ENCODE data around the gene TENM4.

The TENM4 gene

DNA sequence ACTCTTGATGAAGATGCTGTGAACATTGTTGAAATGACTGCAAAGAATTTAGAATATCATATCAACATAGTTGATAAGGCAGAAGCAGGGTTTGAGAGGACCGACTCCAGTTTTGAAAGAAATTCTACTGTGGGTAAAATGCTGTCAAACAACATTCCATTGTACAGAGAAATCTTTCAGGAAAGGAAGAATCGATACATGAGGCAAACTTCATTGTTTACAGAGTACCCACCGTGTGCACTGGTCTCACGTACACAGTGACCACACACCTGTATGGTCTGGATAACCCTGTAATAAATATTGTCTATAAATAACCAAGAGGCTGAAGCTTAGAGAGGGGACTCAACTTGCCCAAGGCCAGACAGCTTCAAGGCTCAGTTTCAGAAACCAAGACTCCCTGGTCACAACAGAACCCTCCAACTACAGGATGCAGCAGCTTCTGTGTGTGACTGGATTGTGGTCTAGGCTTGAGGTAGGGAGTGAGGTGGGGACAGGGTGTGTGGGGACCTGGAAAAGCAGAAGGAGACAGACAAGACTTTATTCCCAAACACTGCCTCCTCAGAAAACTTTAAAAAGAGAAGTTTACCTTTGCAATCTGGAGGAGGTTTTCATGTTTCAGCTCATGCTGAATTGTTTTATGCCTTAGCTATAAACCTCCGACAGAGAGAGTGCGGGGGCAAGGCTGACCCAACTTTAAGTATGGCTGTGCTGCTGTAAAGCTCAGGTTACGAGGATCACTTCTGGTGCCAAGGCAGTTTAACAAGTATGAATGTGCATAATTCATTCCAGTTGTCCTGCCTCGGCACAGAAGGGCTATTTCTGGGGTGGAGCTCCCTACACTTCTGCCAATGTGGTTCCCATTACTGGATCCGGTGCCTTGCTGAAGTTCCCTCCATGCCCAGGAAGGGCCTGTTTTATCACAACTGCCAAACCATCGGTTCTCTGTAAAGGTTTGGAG lies 493.6 kb downstream of the TENM4 start:
- Histone ChIP-seq H3K27ac (no peak overlapping the region), H3K27me3 (no peaks in the 10 kb centered on the region), H3K36me3 (no peaks in the 10 kb centered on the region), H3K4me3 (no peak overlapping the region), H3K4me1 (no peaks in the 10 kb centered on the region), H3K9me3 (peaks cover 0 to 6% (median 0%) of the 10 kb centered on the region in 3 donors)
- DNase-seq, result no peak
- intact Hi-C loops (cut with DNase I; ENCODE audit: low total_unique reads), result no loop called here
- TF ChIP-seq, protein P1, sequence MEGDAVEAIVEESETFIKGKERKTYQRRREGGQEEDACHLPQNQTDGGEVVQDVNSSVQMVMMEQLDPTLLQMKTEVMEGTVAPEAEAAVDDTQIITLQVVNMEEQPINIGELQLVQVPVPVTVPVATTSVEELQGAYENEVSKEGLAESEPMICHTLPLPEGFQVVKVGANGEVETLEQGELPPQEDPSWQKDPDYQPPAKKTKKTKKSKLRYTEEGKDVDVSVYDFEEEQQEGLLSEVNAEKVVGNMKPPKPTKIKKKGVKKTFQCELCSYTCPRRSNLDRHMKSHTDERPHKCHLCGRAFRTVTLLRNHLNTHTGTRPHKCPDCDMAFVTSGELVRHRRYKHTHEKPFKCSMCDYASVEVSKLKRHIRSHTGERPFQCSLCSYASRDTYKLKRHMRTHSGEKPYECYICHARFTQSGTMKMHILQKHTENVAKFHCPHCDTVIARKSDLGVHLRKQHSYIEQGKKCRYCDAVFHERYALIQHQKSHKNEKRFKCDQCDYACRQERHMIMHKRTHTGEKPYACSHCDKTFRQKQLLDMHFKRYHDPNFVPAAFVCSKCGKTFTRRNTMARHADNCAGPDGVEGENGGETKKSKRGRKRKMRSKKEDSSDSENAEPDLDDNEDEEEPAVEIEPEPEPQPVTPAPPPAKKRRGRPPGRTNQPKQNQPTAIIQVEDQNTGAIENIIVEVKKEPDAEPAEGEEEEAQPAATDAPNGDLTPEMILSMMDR (IDR thresholded peaks at IDR 0.05), result no peak

DNA sequence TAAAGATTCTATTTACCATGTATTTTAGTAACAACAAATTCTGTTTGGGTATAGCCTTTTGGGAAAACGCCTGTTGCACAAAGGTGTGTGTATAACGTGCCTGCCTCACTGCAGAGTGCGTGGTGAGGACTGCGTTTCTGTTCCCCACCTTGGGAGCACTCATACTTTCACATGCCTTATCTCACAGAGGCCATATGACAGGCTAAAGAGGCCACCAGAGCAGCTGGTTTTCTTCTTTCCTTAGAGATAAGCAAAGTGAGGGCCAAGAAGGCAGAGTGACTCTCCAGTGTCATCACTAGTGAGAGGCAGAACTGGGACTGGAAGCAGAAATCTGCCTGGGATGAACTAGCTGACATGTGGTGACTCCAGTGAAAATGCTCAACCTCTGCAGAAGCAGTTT lies 497.0 kb downstream of the TENM4 start:
- H3K9me3 ChIP-seq, result peaks cover 0 to 6% (median 0%) of the 10 kb centered on the region in 3 donors
- H3K36me3 ChIP-seq, result no peaks in the 10 kb centered on the region
- no peak overlapping the region for H3K4me3 ChIP-seq
- no peak for DNase-seq
- no peaks in the 10 kb centered on the region for H3K27me3 ChIP-seq
- no peaks in the 10 kb centered on the region for H3K4me1 ChIP-seq
- TF ChIP-seq, protein P1 (IDR thresholded peaks at IDR 0.05), result no peak
- H3K27ac ChIP-seq, result no peak overlapping the region
- intact Hi-C loops (cut with DNase I; ENCODE audit: low total_unique reads), result no loop called here

DNA sequence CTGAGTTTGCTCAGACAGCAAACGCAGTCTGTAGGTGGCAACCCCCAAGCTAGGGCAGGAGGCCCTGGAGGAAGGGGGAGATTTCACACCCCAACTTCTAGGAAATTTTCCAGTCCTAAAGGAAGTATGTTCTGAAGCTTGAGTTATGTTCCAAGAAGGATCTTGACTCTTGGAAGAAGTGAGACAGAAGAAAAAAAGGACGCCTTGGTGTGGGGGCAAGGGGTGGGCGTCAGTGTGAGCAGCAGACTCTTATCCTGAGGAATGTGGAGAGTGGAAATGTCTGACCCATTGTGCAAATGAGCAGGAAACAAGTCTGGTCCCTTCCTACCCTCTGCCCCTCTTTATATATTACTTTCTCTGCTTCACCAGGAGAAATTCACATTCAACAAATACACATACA lies 497.7 kb downstream of the TENM4 start:
- TF ChIP-seq, protein P1 (IDR thresholded peaks at IDR 0.05), result no peak
- H3K4me1 ChIP-seq, result no peaks in the 10 kb centered on the region
- intact Hi-C loops (cut with DNase I; ENCODE audit: low total_unique reads), result no loop called here

DNA sequence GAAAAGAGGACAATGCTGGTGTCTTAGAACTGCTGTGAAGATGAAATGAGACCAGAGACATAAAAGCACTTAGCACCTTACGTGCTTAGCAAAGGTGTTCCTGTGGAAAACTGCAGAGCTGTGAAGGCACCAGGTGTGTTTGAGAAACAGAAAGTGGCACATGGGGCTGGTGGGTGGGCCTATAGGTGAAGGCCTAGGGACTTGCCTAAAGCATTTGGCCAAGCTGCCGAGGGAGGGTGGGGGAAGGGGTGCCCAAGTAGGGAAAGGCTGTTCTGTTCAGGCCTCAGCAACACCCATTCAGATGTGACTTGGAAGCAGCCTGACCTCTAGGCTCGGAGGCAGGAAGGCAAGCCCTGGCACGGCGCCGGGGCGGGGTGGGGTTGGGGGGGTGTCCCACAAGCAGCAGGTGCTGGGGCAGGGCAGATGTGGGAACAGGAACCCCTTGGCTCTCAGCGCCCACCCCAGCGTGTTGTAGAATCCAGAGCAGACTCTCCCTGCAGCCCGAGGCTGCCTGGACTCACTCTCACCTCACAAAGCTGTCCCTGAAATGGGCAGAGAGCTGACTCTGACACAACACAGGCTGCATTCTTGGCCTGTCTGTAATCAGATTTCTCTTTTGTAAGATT lies 499.5 kb downstream of the TENM4 start:
- H3K27ac ChIP-seq, result no peak overlapping the region
- H3K9me3 ChIP-seq, result peaks cover 0 to 6% (median 0%) of the 10 kb centered on the region in 3 donors
- TF ChIP-seq, protein P1 (IDR thresholded peaks at IDR 0.05), result no peak
- H3K4me3 ChIP-seq, result no peak overlapping the region
- intact Hi-C loops (cut with DNase I; ENCODE audit: low total_unique reads), result no loop called here
- no peaks in the 10 kb centered on the region for H3K36me3 ChIP-seq
- H3K27me3 ChIP-seq, result no peaks in the 10 kb centered on the region
- no peaks in the 10 kb centered on the region for H3K4me1 ChIP-seq
- DNase-seq, result no peak

More for the DNA sequence above, 497.7 kb downstream of the TENM4 start:
- no peaks in the 10 kb centered on the region for H3K27me3 ChIP-seq
- no peak overlapping the region for H3K27ac ChIP-seq
- no peaks in the 10 kb centered on the region for H3K36me3 ChIP-seq
- DNase-seq, result no peak
- H3K9me3 ChIP-seq, result peaks cover 0 to 6% (median 0%) of the 10 kb centered on the region in 3 donors
- H3K4me3 ChIP-seq, result no peak overlapping the region

DNA sequence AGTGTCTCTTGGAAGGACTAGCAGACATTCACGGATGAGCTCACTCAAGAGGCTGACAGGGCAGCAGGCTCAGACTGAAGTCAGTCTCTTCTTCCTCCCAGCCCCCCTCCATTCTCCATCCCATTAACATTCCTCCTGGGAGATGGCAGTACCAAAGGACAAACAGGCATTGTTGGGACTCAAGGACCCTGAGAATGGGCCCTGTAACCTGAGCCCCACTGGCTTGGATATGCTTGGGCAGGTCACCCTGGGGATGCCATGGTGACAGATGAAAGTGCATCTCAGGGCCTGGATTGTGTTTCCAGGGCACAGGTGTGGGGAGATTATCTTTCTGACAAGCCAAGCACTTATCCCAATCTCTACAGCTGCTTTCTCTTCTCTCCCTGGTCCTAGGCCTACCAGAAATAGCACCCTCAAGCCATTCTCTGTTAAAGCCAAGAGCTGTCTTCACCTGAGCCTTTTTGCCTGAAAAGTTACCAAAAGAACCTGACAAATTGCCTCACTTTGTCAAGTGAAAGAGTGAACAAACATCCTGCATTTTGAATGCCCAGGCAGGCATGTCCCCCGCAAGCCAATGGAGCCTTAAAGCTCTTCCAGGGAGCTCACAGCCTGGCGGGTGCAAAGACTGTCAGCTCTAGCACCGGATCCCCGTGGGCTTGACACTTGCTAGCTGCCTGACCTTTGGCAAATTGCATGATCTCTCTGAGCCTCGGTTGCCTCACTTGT lies 500.2 kb downstream of the TENM4 start:
- H3K4me3 ChIP-seq, result no peak overlapping the region
- H3K36me3 ChIP-seq, result no peaks in the 10 kb centered on the region
- intact Hi-C loops (cut with DNase I; ENCODE audit: low total_unique reads), result no loop called here
- no peak for DNase-seq
- H3K27ac ChIP-seq, result no peak overlapping the region
- TF ChIP-seq, protein P1 (IDR thresholded peaks at IDR 0.05), result no peak
- peaks cover 0 to under 1% (median 0%) of the 10 kb centered on the region in 3 donors for H3K9me3 ChIP-seq
- H3K4me1 ChIP-seq, result no peaks in the 10 kb centered on the region
- no peaks in the 10 kb centered on the region for H3K27me3 ChIP-seq
